GM21528 (cell line): ENCODE results near the gene RNASE4.
"Not testable (repeated sequence)": the region's sequence is repeated elsewhere in the genome, so short reads cannot be mapped to it uniquely, and the experiment has no call there.

Experiments used
- ATAC-seq: cut with Tn5 transposase; IDR thresholded peaks from one replicate; pipeline ENCODE4 v1.9.1; 2021; ENCODE audit warnings: mild to moderate bottlenecking, moderate library complexity; ENCODE audit not compliant: unreplicated experiment, low FRiP score

Gene RNASE4

GRCh38 chr14:20683891-20684661, at the start of gene RNASE4:
Gene RNASE4 (plus strand): TSS chr14:20684560. CDS start chr14:20699372, 14,812 bp downstream.
- peak; percentile 27 for ATAC-seq

GRCh38 chr14:20641591-20641990, 42.8 kb upstream of the RNASE4 start, which contains the start of gene OR6S1:
Gene OR6S1 (minus strand): TSS chr14:20641691. CDS start chr14:20641691, 0 bp downstream.
- no peak for ATAC-seq

- no peak for ATAC-seq
Observed at GRCh38 chr14:20642182-20642581, 42.2 kb upstream of the RNASE4 start.

GRCh38 chr14:20642755-20643154, 41.6 kb upstream of the RNASE4 start:
- not testable (repeated sequence) for ATAC-seq

GRCh38 chr14:20644520-20644919, 39.8 kb upstream of the RNASE4 start:
- no peak for ATAC-seq

GRCh38 chr14:20645481-20645880, 38.9 kb upstream of the RNASE4 start:
- no peak for ATAC-seq

GRCh38 chr14:20652996-20653975, 31.1 kb upstream of the RNASE4 start:
- ATAC-seq, result no peak

- no peak for ATAC-seq
Observed at GRCh38 chr14:20655851-20656250, 28.5 kb upstream of the RNASE4 start.

- no peak for ATAC-seq
Observed at GRCh38 chr14:20656274-20656673, 28.1 kb upstream of the RNASE4 start.

GRCh38 chr14:20657216-20658211, 26.8 kb upstream of the RNASE4 start:
- ATAC-seq, result no peak

- ATAC-seq, result no peak
Observed at GRCh38 chr14:20658246-20658645, 26.1 kb upstream of the RNASE4 start.

GRCh38 chr14:20659336-20659735, 25.0 kb upstream of the RNASE4 start:
- ATAC-seq, result no peak

GRCh38 chr14:20659813-20660395, 24.5 kb upstream of the RNASE4 start:
- ATAC-seq, result no peak

- no peak for ATAC-seq
Observed at GRCh38 chr14:20661197-20661596, 23.2 kb upstream of the RNASE4 start.

GRCh38 chr14:20662968-20663732, 21.2 kb upstream of the RNASE4 start:
- ATAC-seq, result peak; percentile 66

GRCh38 chr14:20666400-20666961, 17.9 kb upstream of the RNASE4 start:
- not testable (repeated sequence) for ATAC-seq

GRCh38 chr14:20667957-20668356, 16.4 kb upstream of the RNASE4 start:
- peak; percentile 74 for ATAC-seq

GRCh38 chr14:20668969-20669368, 15.4 kb upstream of the RNASE4 start:
- ATAC-seq, result no peak
